SK-N-DZ (cell line): ENCODE data around the gene TBX2.

Source experiments
- DNase-seq: peaks from one replicate; pipeline ENCODE4 v3.0.0-alpha.2; 2015; ENCODE audit warnings: low spot score

The TBX2 gene

GRCh38 chr17:61402073-61402541, 2.5 kb downstream of the TBX2 start:
- peak; percentile 54 for DNase-seq

DNA sequence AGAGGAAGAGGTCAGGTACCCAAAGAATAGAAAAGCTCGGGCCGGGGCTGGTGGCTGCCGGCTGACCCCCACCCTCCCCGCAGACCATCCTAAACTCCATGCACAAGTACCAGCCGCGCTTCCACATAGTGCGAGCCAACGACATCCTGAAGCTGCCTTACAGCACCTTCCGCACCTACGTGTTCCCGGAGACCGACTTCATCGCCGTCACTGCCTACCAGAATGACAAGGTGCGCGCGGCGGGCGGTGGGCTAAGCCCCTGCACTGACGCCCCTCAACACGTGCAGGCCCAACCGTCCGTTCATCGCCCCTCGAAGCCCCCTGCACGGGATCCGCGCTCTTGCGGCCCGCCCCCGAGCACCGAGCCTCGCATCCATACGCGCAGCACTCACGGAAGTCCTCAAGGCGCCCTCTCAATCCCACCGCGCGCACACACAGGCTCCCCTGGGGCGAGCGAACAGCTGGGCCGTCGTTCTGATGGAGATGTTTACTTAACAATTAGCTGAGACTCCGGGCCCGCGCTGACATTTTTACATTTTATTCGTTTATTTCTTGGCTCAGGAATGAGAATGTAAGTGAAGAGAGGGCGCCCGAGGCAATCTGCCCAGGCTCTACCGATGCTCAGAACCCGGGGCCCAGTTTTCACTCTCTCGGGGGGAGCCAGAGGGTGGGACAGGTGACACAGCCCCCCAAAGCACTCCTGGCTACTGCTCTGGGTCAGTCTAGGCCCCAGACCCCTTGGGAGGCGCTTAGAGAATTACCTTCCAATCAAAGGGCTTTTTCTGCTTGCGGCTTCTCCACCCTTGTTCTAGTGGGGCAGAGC, 3.5 kb downstream of the TBX2 start:
- peak; percentile 69 for DNase-seq

- DNase-seq: peak; percentile 65
Measured at GRCh38 chr17:61403801-61404662, 4.4 kb downstream of the TBX2 start.

DNA sequence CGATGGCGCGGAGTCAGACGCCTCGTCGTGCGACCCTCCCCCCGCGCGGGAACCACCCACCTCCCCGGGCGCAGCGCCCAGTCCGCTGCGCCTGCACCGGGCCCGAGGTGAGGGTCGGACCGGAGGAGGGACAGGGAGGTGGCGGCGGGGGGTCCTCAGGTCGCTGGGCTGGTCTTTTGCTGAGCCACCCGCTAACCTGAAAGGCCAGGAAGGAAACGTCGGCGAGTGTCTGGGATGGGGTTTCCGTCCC, 4.9 kb downstream of the TBX2 start:
- peak; percentile 63 for DNase-seq

GRCh38 chr17:61404913-61405685, 5.5 kb downstream of the TBX2 start:
- peak; percentile 56 for DNase-seq

- DNase-seq: peak; percentile 51
Measured at GRCh38 chr17:61405686-61406536, 6.3 kb downstream of the TBX2 start.

DNA sequence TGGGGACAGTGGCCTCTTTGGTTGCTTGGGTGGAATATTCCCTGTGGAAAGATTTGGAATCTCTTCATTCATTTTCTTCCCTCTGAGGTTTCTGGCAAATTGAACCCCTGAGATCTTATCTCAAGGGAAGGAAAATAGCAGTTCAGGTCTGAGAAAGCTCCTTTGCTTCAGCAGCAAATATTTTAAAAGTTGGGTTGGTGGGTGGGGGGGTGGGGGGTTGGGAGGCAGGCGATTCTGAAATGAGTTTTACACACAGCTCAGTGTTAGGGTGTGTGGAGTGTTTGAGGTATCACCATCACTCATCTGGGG, 6.8 kb downstream of the TBX2 start:
- DNase-seq: no peak

DNA sequence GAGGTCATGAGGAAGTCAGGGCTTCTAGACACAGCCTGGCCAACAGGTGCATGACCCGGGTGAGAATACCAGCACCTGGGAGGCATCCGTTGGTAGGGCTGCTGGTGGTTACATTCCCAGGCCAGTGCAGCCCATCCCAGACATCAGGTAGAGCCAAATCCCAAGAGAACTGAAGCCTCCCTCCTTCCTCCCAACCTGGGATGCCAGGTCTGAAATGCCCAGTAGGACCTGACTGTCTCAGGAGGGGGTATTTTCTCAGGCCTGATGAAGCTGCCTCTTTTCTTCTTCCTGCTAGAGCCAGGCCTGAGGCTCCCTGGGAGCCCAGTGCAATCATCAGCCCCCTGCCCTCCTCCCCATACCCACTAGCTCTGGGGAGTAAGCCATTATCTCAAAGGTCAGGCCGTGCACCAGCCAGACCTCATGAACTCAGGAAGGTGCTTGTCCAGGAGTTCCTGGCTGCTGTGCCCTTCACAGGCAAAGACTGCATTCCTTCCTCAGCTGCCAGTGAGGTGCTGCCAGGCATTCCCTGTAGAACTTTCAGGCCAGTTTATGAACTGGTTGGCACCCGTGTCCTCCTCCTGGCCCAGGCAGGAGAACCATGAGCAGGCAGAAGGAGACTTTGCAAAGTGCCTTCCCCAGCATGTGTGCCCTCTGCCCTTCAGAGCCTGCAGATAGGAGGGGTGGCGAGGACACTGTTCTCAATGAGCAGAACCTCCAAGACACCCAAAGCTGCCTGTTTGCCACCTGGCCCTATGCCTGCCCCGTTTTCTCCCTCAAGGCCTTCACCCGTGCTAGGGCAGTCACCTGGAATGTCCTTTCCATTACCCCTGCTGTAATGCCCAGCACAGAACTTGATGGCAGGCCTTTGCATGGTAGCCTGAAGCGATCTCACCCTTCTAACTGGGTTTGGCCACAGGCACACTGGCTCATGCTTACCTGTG, 7.6 kb downstream of the TBX2 start:
- DNase-seq: peak; percentile 61

DNA sequence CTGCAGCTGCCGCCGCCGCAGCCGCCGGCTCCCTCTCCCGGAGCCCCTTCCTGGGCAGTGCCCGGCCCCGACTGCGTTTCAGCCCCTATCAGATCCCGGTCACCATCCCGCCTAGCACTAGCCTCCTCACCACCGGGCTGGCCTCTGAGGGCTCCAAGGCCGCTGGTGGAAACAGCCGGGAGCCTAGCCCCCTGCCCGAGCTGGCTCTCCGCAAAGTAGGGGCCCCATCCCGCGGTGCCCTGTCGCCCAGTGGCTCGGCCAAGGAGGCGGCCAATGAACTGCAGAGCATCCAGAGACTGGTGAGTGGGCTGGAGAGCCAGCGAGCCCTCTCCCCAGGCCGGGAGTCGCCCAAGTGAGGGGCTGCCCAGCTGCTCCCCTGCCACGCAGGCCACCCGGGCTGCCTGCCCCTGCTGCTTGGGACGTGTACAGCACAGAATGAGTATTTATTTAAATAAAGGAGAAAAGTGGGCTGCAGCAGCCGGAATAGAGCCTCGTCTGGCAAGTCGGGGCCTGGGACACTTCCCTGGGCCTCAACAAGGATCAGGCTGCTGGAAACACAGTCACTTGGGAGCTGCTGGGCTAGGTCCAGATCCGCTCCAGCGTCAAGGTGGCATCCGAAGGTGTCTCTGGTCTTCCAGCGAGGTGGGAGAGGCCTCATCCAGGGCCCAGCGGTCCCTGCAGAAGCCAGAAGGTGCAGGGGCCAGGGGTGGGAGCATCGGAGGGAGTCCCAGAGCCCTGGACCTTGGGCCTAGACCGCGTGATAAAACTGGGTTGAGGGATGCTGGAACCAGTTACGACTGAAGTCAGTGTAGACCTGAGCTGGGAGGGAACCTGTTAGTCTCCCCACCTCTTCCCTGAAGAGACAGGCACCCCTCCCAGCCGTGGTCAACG, 8.8 kb downstream of the TBX2 start:
- peak; percentile 75 for DNase-seq

DNA sequence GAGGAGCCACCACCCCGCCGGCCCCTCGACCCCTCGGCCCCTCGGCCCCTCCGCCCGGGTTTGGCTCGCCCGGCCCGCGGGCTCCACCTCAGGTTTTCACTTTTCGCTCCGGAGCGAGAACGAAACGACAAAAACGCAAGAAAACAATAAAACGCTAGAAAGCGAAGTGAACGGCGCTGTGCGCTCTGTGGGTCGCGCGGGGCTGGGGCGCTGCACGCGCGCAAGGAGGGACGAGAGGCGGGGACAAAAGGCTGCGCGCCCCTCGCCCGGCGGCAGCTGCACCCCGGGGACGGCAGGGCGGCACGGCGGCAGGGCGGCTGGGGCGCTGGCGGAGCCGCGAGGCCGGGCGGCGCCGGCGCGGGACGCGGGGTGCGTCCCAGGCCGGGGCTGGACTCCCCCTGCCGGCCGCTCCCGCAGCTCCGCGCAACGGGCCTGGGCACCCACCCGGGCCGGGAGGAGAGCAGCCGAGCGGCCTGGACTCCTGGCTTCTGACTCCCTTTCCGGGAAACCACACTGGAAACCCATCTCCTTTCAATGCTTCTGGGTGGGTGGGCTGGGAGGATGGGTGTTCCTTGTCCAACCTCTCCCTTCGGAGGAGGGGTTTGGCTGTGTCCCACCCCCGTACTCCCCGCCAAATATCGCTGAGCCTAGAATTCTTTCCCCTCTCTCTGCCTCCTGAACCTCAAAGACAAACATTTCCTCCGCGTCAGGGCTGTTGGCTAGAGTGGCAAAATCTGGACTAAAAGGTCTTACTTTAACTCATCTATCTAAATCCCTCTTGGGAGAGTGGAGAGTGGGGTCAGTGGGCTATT, 9.9 kb downstream of the TBX2 start:
- peak; percentile 84 for DNase-seq

DNA sequence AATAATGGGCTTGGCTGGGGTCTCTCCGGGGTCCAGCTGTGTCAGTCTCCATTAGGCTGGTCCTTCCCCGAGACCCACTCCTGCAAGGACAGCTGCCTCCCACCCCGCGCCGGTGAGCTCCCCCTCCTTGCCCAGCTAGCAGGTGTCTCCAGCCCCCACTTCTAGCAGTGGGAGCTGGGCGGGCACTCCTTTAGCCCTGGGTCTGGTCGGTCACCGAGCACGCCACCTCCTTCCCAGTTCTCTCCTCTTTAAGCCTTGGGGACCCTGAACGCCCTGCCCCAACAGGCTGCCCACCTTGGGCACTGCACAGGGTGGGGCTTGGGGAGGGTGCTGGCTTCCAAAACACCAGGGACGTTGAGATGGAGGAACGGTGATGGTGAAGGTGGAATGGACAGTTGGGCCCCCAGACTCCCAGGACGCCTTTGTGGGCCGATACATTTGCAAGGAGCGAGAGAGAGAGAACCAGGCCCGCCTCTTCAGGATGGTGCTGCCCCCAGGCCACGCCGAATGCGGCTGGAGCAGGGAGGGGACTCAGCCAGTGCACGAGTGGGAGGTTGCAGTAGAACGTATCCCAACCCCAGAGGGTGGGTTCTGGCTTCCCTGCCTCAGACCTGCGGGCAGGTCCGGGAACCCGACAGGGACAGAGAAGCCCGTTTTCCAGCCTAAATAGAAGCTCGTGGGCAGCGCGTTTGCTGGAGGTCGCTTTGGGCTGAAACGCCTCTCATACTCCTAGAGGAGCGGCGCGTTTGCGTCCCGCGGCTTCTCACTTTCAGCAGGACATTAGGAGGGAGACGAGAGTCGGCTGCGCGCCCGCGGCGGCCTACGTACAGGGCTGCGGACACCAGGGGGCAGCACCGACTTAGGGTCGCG, 10.7 kb downstream of the TBX2 start:
- peak; percentile 95 for DNase-seq

- DNase-seq: no peak
Measured at GRCh38 chr17:61411011-61411260, 11.3 kb downstream of the TBX2 start.

DNA sequence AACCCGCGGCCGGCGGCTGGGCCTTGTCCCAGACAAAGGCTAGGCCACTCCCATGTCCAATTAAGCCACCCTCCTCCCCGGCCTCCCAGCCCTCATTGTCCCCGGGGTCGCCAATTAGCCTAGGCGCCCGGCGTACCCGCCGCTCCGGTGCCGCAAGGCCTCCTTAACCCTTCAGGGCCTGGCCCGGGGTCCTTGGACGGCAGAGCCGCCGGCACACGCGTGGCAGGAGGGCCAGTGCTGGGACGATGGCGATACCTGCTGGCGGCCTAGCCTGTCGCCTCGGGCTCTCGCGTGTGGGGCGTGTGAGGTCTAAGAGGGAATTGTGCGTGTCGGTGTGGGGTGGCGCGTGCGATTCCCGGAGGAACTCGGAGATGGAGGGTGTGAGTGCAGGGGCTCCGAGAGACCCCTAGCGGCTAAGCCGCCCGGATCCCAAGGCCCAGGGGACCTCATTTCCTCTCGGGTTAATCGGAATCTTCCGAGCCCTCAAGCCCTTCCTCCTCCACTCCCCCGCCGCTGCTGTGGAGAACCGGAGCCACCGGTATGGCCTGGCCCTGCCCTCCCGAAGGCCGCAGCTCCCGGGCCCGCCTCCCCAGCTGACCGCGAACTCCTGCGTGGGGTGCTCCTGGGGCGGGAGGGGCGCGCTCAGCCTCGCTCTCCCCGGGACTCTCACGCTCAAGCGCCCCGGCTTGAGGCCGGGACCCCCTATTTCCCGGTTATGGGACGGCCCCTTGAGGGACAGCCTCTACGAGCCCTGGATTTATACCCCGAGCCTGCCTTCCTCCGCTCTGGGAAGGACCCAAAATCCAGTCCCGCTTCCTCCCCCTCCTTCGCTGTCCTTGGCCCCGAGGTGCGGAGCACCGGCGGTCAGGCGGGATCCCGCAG, 11.9 kb downstream of the TBX2 start:
- peak; percentile 97 for DNase-seq

- peak; percentile 89 for DNase-seq
Measured at GRCh38 chr17:61412143-61412859, 12.7 kb downstream of the TBX2 start.

GRCh38 chr17:61412860-61413660, 13.4 kb downstream of the TBX2 start:
- DNase-seq: peak; percentile 82
